Embryonic facial prominence (tissue), 1 donor: ENCODE results near the gene CENPV.

Experiments
- DNase-seq: peaks from one replicate; pipeline ENCODE4 v3.0.0-alpha.2; 2016; ENCODE audit errors: extremely low spot score

The CENPV gene

DNA sequence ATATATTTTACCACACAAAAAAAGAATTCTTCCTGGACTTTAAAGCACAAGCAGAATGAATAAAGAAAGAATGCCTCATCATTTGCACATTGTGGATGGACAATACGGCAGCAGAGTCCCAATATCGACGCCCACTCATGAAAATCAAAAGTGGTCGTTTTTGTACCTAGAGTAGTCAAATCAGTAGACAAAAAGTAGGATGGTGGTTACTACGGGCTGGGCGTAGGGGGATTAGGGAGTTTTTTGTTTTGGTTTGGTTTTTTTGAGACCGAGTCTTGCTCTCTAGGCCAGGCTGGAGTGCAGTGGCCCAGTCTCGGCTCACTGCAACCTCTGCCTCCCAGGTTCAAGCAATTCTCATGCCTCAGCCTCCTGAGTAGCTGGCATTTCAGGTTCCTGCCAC, 8.6 kb upstream of the CENPV start:
- DNase-seq = no peak

DNA sequence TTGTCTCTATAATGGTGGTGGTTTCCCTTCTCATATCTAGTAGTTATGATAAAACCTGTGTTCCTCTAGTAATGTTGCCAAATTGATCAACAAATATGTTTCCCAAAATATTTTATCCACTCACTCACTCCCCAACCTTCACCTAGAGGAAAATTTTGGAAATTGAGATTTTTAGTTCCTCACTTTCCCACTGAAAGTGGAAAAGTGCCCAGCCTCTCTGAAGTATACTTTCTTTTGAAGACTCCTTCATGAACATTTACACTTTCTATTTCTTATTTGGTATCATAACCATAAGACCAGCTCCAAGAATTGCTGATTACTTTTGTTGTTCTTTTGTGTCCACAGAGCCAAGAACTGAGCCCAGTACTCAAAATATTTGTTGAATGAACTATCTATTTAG, 5.1 kb upstream of the CENPV start:
- DNase-seq = no peak

DNA sequence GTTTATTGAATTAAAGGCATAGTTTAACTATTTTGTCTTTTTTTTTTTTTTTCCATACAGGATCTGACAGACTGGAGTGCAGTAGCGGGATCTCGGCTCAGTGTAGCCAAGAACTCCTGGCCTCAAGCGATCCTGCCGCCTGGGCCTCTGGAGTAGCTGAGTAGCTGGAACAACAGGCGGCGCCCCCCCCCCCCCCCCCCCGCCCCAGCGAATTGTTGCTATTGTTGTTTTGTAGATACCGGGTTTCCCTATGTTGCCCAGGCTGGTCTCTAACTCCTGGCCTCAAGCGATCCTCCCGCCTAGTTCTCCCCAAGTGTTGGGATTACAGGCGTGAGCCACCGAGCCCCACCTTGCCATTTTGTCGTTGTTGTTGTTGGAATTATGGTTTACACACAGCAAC, 1.3 kb upstream of the CENPV start:
- DNase-seq = no peak

DNA sequence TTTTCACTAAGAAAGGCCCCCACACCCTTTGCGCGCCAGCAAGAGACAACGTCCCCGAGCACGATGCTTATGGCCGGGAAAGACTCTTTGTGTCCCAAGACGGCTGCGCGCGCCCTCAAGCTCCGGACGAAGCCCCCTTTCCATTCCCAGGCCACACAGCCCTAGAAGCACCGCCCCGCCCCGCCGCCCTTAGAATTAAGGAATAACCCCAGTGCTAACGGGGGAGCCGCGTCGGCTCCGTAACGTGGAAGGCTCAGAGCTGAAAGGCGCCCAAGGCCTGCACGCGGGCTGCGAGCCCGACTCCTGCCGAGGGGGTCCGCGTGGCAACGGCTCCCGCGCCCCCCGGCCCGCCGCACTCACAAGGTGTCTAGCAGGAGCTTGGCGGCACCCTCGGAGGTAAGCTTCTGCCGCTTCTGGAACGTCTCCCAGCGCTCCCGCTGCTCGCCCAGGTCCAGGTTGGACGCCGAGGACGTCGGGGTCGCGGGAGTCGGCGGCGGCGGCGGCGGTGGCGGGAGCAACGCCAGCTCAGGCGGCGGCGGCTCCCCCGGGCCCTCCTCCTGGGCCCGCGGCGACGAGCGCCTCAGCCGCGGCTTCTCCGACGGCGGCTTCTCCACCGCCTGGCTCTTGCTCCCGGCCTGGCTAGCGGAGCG, 477 bp downstream of the CENPV start:
- DNase-seq = peak; percentile 16

DNA sequence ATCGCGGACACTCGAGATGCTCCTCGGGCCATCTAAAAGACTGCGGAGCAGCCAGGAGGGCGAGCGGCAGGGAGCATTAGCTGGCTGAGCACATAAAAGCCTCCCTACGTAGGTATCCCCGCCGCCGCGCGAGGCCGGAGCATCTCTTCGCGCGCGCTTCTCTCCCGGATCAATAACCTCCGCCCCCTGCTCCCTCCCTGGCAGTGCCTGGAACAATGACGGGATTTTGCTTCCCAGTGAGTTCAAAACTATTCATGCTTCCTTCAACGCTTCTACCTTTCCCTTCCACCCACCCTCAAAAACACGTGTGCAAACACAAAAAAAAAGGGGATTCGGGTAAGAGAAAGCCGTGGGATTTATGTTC, 984 bp downstream of the CENPV start:
- peak; percentile 20 for DNase-seq

DNA sequence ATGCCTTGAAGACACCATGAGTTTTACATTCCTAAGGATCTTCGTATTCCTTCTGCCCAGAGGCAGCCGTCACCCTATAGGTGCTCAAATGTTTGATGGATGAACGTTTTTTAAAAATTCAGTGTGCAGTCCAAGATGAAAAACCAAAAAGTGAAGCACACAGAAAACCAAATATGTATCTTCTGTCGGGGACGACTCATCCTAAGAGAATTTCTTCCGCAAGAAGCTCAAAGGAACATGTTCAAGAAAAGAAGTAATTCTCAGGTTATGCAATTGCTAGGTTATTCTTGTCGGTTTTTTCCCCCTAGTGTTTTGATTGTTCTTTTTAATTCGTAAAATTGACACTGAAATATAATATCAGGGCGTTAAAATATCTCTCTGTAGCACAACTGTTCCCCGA, 1.4 kb downstream of the CENPV start:
- DNase-seq = no peak

DNA sequence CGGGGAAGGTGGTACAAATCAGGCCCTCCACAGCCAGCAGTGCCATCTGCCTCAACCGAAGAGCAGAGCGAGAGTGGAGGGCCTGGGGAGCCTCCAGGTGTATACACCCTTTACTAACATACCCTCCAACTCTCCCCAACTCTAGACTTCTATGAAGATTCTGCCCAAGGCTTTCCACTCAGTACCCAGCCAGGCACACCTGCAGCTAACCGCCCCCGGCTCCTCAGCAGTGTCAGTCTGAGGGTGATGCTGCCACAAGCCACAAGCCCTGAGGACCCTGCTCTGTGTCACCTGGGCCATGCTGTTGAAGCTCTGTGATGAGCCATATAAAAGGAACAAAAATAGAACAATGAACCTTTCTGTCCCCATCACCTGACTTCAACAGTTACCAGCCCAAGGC, 3.8 kb downstream of the CENPV start:
- no peak for DNase-seq

DNA sequence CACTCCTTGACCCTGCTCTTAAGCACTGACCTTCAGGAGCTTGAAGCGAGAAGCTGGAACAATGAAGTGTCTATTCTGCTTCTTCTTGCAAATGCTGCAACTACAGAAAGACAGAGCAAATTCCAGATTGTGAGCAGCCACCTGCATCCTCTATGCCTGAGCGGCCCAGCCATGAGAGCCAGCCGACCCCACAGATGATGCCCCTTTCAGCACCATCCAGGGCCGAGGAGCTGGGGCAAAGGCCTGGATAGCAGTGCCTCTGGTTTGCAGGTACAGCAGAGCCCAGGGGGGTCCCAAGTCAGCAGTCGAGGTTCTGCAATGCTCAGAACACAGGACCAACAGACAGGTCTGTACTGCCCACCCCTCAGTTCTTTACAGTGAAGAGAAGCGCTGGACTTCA, 4.7 kb downstream of the CENPV start:
- no peak for DNase-seq

DNA sequence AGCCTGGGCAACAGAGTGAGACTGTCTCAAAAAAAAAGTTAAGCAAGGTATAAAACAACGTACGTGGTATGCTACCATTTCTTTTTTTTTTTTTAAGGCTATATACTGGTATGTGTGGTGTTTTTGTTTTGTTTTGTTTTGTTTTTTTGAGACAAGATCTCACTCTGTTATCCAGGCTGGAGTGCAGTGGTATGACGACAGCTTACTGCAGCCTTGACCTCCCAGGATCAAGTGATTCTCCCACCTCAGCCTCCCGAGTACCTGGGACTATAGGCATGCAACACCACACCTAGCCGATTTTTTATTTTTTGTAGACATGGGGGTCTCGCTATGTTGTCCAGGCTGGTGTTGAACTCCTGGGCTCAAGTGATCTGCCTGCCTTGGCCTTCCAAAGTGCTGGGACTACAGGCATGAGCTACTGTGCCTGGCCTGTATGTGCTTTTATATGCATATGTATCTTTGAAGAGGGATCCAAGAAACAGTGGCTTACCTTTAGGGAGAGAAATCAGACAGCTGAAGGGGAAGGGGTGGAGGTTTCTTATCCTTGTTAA, 6.5 kb downstream of the CENPV start:
- DNase-seq = no peak

DNA sequence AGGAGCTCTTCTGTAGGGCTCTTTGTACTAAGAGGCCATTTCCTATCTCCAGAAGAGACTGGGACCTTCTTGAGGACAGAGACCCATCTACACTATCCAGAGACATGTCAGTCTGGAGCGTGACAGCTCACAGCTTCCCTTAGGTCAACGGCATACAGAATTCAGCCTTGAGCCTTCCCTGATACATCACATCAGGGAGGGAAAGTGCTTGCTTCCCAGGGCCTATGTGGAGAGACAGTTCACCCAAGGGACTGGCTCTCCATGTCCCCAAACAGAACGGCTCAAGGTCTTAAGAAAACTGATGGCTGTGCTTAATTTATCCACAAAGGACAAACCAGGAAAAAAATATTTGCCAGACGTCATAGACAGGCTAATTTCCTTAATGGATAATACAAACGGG, 7.7 kb downstream of the CENPV start:
- DNase-seq = no peak

DNA sequence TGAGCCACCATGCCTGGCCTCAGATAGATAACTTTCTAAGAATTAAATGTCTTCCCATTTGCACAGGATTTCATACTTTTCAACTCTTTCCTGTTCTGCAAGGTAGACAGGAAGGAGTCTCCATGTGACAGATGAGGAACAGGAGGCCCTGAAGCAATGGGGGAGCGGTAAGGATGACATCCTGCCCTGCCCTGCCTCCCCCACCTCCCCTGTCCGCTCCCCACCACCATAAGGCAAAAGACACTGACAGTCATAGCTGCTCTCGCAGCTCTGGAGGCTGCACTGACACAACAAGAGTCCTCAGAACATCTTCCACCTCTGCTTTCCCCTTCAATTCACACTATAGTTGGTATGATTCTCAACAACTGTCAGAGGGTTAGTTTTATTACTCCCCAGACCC, 9.7 kb downstream of the CENPV start:
- DNase-seq = no peak

DNA sequence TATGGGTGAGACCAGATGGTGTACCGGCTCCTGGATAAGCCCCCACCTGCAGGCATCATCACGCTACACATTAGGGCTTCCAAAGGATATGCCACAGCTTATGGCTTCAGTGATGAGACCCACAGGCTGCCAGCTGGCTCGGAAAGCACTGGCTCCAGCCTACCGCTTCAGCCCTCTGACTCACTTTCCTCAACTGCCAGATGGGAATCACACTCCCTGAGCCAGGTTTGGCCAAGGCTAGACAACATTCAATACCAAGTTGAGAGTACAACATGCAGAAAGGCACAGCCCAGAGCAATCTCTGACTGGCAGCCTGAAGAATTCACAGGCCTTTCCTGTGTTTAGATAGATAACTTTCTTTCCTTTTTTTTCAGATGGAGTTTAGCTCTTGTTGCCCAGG, 10.3 kb downstream of the CENPV start:
- no peak for DNase-seq

DNA sequence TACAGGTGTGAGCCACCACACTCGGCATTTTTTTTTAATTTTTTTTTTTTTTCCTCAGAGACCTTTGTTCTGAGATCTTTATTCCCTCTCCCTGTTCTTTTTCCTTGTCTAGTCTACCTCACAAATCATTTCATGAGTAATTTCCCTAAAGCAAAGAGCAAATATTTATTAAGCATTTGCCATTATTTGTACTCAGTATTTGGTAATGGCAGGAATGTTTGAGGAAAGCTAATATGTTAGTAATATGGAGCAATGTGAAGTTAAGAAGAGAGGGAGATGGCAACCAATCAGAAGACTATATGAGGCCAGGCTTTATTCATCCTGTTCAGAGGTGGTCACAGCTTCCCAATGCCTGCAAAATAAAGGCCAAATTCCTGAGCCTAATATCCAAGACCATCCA, 13.3 kb downstream of the CENPV start:
- DNase-seq = no peak

DNA sequence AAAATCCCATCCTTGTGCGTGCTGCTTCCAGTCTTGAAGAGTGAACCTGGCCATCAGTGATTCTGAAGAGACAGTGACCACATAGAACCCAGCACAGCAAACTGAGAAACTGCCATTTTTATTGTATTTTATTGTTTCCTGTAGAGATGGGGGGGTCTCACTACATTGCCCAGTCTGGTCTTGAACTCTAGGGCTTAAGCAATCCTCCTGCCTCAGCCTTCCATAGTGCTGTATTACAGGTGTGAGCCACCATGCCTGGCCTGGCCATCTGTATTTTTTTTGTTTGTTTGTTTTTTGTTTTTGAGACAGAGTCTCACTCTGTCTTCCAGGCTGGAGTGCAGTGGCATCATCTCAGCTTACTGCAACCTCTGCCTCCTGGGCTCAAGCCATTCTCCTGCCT, 13.9 kb downstream of the CENPV start:
- DNase-seq = no peak

DNA sequence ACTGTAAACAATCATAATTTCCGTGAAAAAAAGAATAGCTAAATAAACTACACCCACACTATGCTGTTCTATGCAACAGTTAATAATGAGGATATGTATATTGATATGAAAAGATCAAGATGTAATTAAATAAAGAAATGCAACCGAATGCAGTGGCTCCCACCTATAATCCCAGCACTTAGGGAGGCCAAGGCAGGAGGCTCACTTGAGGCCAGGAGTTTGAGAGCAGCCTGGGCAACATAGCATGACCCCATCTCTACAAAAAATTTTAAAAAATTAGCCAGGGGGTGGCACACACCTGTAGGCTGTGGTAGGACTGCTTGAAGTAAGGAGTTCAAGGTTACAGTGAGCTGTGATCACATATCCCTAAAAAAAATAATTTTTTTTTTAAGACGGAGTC, 14.9 kb downstream of the CENPV start:
- no peak for DNase-seq

DNA sequence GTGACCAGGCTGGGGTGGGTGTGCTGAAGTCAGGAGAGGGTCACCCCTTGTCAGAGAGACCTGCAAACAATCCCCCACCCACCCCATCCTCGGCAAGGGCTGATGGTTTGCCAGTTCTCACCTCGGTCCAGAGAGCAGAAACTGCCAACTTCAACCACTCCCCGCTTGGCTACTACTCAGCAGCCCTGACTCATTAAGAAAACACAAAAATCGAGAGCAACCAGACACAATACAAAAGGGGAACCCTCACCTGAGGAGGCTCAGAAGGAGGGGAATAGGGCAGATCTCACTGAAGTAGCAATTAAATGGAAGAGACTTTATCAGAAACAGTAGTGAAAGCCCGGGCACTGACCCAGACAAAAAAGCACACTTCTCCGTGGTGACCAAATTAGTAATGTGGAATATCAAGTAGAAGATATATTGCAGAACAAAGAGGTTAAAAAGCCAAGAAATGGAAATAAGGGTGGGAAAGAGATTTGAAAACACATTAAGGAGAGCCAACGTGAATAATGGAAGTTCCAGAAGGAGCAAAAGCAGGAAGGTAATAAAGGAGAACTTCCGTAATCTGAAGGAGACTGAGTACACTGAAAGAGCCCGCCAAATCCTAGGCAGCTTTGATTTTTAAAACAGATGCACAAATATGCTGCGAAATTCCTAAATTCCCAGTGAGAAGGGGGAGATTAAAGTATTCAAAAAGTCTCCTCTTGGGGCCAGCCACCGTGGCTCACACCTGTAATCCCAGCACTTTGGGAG, 23.6 kb downstream of the CENPV start:
- no peak for DNase-seq

DNA sequence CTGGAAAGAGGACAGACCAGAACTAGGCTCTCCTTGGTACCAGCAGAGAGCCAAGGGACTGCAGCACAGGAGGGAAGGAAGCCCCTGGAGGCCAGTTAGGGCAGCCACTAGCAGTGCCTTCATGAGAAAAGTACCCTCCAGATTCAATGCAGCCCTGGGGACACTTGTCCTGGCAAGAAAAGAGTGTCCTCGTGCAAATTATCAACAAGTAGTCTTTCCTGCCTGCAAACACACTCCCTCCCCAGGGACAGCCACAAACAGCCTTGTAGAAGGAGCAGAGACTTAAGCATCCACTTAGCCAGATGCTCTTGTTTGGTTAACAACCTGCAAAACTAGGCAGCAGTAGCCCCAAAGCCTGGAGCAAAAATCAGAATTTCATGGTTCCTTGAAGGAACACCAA, 24.3 kb downstream of the CENPV start:
- no peak for DNase-seq

DNA sequence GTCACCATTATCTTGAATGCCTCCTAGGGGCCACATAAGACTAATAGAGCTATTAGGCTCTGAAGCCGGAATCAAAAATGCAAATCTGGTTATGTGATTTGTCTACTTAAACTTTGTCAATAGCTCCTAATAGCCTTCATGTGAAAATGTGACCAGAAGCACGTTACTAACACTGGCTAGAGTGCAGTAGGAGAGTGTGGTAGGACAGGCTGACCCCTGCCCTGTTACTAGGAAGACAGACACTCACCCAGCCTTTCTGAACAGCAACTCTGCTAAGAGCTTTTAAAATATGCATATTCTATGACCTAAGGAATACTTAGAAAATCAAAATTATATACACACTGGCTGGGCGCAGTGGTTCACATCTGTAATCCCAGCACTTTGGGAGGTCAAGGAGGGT, 26.3 kb downstream of the CENPV start:
- no peak for DNase-seq

DNA sequence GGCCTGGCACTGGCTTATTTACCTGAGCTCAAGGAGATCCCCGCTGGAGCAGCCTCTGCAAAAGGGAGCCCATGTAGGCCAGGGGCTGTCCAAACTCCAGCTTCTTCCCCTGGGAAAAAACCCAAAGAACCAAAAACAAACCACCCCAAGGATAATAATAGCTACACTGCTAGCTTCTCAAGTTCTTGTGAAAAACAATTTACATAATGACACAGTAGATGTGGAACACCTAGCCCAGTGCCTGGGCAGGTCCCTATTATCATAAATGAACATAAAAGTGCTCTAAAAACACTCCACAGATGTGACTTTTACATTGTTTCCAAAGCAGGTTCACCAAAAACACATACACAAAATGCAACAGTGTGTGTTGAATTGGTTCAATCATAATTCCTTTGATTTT, 27.3 kb downstream of the CENPV start:
- no peak for DNase-seq

DNA sequence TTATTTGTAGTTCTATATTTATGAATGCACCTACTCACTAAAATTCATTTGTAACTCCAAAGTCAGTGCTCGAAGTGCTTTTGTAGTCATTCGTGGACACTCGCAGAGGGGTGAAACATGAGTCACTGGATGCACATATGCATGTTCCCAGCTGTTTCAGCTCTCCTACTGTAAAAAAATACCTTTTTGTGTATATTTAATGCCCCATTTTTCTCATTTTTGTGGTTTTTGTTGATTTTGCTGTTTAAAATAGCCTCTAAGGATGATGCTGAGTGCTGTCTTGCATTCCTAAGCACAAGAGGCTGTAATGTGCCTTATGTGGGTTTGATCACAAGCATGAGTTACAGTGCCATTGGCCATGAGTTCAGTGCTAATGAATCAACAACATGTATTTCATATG, 30.6 kb downstream of the CENPV start:
- DNase-seq = no peak

DNA sequence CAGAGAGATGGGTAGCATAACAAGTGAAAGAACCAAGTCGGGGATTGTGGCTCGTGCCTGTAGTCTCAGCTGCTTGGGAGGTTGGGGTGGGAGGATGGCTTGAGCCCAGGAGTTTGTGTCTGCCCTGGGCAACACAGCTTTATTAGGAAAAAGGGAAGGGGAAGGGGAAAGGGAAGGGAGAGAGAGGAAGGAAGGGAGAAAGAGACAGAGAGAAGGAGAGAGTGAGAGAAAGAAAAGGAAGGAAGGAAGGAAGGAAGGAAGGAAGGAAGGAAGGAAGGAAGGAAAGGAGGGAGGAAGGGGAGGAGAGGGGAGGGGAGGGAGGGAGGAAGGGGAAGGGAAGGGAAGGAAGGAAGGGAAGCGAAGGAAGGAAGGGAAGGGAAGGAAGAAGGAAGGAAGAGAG, 33.3 kb downstream of the CENPV start:
- DNase-seq = no peak

DNA sequence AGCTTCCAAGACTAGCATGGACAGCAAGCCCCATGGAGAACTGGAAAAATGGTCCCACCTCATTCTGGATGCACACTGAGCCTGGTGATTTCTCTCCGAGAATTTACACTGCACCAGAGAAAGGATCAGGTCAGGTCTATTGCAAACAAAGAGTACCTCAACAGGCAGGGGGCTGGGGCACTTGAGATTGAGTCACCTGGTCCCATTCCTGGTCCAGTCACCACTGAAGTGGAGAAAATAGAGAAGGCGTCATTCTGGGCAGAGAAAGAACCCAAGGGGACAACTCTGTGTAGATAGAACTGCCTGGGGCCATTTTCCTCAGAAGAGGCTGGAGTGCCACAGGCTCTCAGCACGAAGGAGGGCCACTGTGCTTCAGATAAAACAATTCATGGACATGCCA, 38.4 kb downstream of the CENPV start:
- DNase-seq = no peak

DNA sequence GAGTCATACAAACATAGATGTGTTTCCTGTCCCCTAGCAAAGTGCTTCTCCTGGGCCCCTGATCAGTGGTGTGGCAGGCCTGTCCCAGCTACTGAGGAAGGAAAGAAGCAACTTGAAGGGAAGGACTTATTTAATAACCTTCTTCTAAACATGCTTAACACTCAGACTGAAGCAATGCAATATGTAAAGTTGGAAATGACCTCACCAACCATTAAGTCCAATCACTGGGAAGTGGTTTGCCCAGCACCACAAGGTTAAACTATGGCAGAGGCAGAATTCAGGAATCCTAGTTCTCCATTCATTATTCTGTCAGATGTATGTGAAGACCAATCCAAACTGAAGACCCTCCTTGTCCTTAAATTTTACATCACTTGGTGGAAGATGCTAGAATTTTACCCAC, 39.1 kb downstream of the CENPV start:
- no peak for DNase-seq
